NCI-H1092 (cell line): ENCODE data around the gene CNTNAP2.
A peak's percentile ranks its signal among the peaks of the same experiment; 100 is the strongest.

Experiments
- DNase-seq: peaks from one replicate; lab custom pipeline; 2025; lab: John Stamatoyannopoulos, UW

The CNTNAP2 gene

DNA sequence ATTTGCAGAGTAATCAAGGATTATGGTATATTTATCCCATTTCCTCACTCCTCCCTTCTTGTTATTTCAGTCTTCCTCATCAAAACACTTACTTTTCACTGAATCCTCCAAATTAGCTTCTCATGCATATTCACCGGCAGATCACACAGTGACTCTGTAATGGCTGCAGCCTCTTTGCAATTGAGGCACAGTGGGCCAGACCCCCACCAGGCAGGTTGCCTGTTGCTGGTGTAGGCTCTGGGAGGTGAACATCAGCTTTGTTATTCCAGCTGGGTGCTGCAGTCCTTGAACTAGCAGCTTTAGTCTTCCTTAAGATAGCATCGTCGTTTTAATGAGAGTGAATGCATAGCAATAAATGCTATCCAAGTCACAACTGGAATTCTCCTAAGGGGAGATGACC lies 449.3 kb downstream of the CNTNAP2 start:
- DNase-seq = no peak

DNA sequence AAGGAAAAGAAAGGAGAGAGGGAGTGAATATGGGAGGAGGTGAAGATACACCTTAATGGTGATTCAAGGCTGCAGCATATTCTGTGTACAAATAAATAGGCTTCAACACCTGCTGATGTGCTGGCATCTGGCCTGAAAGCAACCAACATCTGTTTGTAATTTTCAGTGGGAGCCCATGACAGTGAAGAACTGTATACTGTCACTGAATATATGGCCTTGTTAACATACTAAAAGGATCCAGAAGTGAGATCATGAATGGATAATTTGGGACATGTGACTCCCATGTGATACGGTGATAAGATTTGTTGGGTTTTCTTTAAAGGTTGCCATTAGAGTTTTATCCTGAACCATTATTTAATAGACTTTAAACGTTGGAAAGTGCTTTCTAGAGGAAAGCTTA lies 459.3 kb downstream of the CNTNAP2 start:
- no peak for DNase-seq

DNA sequence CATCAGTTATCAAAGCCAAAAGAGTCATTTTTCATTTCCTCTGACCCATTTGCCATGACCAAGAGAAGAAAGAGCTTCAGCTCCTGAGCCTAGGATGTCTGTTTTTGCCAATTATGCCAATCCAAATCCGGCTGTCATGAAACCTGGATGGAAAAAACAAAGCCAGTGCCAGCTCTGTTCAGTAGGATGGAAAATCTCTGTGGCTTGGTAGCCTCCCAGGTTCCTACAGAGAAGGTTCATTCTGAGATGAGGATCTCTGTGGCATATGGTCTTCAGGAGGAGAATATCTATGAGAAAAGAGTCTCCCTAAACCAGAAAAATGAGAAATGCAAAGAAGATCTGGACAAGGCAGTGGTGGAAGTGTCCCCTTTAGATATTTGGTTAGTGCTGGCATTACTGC lies 475.4 kb downstream of the CNTNAP2 start:
- DNase-seq = no peak

DNA sequence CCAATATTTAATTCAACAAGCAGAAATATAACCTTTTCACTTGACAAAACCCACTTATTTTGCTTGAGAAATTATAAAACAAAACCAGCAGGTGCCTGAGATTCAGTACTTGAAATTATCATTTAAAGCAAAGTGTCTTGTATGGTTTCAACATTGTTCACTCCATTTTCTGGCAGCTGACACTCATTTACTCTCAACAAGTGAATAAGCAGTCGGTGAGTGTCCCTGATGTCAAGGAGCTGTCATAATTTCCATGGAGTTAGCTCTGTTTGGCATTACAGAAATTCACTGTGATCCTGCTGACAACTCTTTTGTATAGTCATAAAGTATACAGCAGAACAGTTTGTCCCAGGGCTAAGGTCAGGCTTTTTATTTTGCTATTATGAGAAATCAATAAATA lies 490.0 kb downstream of the CNTNAP2 start:
- no peak for DNase-seq

DNA sequence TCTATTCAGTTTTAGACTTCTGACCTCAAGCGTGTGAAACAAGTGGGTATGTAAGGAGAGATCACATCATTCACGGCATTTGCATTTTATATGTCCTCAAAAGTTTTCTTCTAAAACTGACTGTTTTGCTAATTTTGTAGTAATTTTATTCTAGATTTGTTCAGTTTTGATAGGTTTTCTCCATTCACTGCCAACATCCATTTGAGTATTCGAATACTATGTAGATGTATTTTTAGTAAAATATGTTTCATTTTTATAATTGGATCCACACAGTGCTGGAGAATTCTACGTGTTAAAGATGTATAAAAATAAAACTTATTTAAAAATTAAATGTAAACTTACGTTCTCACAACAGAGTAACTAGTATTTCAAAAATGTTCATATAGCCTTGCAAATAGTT lies 503.0 kb downstream of the CNTNAP2 start:
- no peak for DNase-seq

DNA sequence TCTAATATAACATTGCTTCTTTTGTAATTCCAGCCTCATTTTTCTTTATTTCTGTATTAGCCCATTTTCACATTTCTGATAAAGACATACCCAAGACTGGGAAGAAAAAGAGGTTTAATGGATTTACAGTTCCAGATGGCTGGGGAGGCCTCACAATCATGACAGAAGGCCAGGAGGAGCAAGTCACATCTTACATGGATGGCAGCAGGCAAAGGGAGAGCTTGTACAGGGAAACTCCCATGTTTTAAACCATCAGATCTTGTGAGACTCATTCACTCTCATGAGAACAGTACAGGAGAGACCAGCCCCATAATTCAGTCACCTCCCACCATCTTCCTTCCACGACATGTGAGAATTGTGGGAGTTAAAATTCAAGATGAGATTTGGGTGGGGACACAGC lies 510.3 kb downstream of the CNTNAP2 start:
- DNase-seq = no peak

DNA sequence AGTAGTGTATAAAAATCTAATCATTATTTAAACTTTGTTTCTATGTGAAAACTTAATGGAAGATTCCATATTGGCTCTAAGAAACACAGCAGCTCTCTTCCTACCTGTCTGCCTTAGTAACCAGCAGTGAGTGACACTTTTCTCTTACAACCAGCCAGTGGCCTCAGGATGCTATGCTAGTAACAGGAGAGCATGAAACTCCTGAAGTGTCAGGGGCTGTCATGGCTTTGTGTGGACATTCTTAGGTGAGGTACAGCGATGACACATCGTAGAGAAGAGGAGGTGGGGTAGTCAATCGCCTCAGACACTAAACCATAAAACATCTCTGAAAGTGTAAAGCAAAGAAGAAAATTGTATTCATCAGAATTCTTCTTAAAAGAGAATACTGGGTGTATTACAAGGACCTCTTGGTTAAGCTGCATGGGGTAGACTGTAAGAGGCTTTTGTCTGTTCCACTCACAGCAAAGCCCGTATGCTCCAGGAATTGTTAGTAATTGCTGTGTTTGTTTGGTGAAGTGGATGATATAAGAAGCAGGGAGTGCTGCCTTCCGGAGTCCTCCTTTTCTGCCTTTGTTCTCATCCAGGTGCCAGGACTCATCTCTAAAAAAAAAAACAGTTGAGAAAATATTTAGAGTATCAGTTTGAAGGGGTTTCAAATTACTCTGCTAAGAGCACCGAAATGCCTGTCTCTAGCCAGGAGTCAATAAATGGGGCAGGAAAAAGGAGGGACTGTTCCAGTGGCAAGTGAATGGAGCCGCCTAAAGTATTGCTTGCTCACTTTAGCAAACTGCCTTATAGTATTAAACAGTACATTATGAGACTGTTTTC lies 518.8 kb downstream of the CNTNAP2 start:
- peak; percentile 94 for DNase-seq

DNA sequence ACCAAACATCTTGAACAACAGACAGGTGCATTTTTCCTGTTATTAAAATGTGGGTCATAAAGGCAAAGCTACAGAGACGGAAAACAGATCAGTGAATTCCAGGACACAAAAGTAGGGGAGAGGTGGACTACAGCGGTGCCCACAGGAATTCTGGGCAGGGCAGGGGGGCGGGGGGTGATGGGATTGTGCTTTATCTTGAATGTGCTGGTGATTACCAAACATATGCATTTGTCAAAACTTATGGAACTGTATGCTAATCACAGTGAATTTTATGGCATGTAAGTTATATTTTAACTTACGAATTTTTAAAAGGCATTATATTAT lies 519.4 kb downstream of the CNTNAP2 start:
- DNase-seq = no peak

DNA sequence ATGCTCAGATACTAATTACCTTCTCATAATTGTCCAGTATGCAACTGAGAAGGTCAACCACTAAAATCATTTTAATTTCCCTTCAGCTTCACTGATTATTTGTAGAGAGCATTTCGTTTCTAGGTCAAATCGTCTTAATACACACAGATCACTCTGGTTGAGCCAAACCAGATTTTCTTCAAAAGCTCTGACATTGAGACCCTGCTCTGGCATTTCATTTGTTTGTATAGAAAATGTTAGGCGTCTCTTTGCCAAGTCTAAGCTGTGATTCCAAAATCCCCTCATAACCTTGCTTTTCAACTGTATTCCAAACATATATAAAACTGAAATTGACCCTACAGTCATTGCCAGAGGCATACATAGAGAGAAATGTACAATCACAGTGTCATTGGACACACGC lies 520.0 kb downstream of the CNTNAP2 start:
- DNase-seq = no peak

DNA sequence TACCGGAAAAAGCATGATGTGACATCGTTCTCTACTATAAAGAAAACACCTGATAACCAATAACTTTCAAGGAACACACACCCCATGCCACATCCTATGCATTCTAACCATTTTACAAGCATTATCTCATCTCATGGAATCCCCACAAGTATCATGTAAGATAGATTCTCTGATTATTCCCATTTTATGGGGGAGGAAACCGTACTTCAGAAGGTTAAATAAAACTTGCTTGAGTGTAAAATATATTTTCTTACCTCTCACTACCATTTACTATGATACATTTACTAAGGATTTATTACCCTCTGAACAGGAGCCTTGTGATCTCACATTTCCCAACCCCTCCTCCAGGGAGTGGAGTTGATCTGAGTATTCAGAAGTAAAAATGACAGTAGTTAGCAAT lies 522.7 kb downstream of the CNTNAP2 start:
- no peak for DNase-seq

DNA sequence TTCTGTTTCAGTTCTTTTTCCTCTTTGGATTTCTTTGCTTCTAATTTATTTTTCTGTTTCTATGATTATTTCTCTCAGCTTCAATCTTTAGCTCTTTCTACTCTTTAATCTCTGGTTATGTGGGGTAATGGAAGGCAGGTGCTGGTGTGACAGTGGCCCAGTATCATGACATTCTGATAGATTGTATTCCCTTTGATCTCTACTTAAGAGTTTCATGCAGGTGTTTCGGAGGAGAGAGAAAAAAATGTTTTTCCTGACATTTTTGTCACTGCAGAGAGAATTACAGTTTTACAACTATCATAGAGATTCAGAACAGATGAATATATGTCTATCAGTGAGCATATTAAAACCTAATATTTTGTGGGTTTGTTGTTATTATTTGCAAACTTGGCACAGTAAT lies 524.9 kb downstream of the CNTNAP2 start:
- no peak for DNase-seq

DNA sequence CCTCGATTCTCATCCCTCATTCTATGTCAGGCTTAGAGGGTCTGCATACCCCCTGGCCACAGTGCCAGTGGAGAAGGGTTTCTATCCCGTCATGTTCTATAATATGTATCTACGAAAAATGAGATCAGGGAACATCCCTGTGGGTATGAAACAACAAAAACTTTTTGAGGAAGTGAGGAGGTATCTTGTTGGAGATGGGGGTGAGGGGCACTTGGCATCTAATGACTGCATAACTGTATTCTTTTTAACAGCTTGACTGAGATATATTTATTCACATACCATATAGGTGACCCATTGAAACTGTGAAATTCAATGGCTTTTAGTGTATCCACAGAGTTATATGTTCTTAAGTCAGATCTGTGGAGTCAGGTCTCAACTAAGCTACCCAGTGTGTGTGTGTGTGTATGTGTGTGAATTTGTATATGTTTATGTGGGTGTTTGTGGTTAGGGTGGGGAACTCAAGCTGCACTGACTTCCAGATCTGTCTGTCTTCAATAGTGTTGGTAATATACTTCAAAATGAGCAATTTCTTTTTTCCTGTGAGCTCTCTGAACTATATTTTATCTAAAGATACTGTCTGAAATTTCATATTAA lies 528.9 kb downstream of the CNTNAP2 start:
- DNase-seq = no peak

DNA sequence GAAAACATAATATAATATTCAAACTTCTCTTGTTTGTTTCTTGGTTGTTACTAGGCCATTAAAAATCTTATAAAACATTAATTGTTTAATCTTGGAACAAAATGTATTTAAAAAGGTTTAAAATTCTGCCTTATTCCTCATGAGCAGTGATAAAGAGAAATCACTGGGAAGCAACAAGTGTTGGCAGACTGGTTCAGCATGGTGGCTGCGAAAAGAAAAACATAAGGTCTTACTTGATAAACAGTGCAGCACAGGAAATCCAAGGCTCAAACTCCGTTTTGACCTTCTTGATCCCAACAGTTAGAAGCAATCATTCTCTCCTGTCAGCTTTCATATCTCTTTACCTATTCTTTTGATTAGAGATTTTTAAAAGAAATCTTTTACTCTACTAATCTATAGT lies 530.8 kb downstream of the CNTNAP2 start:
- DNase-seq = no peak

DNA sequence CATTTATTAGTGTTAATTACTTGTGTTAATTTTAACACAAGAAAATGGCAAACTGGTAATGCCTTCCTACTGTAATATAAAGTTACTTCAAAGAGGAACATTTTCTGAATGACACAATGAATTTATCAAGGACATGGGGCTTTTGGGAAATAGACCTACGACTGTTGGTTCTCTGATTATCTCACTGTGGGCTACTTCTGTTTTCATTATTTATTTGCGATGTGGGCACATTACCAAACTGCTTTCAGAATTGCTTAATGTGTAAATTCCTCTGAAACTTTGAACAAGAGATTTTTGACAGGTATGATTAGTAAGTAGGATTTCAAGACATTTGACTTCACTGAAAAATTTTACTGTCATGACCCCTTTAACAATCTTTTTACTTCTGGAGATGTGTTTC lies 535.6 kb downstream of the CNTNAP2 start:
- DNase-seq = no peak

DNA sequence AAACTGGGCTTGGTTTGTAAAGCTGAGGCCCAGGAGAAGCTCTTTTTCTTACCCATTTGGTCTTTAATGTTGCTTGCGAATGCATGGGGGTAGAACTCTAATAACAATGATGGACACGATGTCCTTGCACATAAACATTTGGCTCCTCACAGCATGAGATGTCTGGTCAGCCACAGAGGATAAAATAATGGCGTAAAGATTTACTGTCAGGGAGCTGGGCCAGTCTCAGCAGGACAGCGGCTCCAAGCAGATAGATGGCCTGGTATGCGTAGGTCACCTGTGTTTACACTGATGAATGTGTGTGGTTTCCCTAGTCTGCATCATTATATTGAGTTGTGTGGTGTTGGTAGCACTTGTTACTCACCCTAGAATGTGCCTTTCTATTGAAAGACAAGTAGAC lies 537.4 kb downstream of the CNTNAP2 start:
- DNase-seq = peak; percentile 26

DNA sequence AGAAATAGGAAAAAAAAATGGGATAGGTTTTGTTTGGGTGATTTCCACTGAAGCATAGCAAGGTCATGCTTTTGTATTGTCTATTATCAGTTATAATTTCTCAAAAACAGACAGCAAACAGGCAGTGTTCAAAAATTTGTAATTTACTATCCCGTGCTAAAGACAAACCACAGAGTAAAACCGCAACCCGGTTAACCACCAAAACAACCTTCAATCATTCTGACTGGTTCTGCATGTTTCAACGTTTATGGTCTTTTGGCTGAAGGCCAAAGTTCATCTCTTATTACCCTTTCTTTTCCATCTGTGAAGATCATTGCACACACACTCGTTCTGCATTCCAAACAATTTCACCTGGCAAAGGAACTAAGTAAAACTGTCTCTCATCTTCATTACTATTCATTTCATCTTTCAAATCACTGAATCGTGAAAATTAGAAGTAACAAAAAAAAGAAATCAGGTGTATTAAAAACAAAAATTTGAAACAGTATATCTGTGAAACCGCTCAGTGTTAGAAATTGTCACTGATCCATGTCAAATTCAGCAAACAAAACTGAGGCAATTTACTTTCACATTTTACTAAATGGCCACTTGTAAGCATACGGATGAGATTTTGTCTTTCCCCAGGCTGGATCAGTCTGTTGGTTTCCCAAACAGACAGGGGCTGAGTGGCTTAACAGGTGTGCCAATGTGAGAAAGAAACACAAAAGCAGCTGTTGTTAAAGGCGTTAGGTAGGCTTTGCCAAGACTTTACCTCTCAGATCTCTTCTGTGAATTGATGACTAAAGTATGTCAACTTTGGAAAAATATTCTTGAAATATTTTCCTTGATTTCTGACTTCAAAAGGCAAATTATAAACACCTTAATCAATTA lies 539.6 kb downstream of the CNTNAP2 start:
- peak; percentile 96 for DNase-seq

DNA sequence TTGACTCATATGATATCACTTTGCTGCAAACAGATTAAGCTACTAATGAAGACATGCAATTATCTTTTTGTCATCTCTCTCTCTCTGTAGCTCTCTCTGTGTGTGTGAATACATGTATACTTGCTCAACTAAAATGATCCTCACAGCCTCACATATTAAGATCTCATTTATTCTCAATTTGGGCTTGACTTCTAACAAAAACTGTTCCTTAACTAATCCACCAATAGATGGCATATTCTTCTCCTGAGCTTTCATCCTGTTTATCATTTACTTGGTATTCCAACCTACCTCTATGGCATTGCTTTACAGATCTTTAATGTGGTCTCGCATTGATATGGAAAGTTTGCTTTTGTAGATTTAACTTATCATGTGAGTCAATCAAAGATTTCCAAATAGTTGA lies 540.4 kb downstream of the CNTNAP2 start:
- DNase-seq = no peak

DNA sequence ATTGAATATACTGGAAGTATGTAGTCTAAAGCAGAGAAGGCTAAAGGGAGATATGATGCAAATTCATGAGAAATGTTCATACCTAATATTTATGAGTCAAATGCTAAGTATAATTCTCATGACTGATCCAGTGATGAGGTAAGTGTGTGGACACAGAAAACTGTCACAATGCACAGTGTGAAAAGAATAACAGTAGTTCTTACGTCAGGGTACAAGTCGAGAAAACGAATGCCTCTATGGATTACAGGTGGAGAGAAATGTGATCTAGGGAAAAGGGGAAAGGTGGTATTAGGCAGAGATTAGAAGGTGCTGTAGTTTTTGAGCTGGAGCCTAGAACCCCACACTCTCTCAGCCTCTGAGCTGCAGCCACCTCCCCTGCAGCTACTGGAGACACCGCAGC lies 542.0 kb downstream of the CNTNAP2 start:
- no peak for DNase-seq

DNA sequence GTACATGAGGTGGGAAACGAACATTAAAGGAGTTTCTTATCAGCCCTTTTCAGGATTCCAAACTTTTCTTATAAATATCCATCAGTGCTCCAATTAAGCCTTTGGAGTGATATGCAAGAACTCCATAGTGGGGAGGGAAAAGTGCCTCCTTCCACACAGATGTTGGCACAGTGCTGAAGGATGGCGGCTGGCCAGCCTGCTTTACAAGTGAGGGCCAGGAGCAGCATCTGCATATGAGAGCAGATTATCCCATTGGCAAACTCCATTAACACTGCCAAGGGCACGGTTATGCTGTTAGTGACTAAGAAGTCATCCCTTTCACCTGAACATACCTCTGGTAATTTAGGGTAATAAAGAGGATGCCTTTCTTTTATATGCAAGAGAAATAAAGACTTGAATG lies 543.1 kb downstream of the CNTNAP2 start:
- DNase-seq = peak; percentile 50

DNA sequence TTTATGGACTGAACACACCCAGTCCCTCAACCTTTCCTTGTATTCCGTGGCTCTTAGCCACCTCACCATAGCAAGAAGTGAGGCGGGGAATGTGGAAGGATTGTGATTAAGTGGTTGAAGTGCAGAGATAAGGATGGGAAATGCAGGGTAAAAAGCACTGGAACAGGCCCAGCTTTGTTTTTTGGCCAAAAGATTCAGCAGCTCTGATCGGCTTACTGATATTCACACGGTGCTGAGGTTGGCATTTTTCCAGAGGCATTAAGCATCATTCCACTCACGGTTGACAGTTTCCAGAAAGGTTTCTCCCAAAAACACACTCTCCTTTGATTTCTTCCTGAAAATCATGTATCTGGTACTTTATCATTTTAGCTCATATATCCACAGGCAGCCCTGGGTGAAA lies 544.2 kb downstream of the CNTNAP2 start:
- peak; percentile 65 for DNase-seq

DNA sequence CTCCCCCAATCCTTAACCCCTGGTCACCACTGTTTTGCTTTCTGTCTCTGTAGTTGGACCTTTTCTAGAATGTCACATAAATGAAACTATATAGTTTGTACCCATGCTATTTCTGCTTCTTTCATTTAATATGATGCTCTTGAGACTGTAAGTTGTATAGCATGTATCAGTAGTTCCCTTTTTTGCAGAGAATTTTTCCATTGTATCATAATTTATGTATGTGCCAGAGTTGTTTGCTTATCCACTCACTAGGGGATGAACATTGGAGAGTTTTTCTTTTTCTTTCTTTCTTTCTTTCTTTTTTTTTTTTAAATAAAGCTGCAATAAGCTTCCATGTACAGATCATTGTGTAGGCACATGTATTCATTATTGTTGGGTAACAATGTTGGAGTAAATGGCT lies 544.8 kb downstream of the CNTNAP2 start:
- DNase-seq = no peak

DNA sequence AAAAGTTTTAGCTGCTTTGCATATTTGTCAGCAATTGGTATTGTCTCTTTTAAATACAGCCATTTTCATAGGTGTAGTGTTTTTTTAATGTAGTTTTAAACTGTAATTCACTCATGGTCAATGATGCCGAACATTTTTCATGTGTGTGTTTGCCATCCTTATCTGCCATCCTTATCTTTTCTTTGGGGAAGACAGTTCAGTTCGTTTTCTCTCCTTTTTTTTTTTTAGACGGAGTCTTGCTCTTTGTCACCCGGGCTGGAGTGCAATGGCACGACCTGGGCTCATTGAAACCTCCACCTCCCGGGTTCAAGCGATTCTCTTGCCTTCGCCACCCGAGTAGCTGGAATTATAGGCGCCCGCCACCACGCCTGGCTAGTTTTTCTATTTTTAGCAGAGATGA lies 545.3 kb downstream of the CNTNAP2 start:
- no peak for DNase-seq

DNA sequence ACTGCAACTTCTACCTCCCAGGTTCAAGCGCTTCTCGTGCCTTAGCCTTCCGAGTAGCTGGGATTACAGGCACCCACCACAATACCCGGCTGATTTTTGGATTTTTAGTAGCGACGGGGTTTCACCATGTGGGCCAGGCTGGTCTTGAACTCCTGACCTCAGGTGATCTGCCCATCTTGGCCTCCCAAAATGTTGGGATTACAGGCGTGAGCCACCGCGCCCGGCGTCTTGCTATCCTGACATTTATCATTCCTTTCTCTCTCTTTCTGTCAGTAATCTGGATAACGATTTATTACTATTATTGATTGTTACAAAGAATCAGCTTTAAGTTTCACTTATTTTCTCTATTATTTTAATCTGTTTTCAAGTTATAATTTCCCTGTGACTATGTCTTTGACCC lies 548.4 kb downstream of the CNTNAP2 start:
- no peak for DNase-seq
